Measurements from ENCODE around the gene USP40.

Gene USP40

GRCh38 chr2:233460726-233461441 lies 105.7 kb downstream of the USP40 start:
- Histone ChIP-seq H3K27ac (ENCODE audit: extremely low read depth, low read depth, low read length) (no peak overlapping the region), H3K9me3 (ENCODE audit: control insufficient read depth, insufficient read depth, low read depth, low read length) (no peaks in the 10 kb centered on the region), H3K36me3 (ENCODE audit: control insufficient read depth in 2 of 2, insufficient read depth in 1 of 2, low read length in 2 of 2) (peaks cover 0 to 85% of the 10 kb centered on the region in 2 experiments; a peak in 2 of 3 replicates), H3K4me1 (ENCODE audit: control insufficient read depth, insufficient read depth, low read length) (no peaks in the 10 kb centered on the region), H3K4me3 (ENCODE audit: low read depth, low read length) (no peak overlapping the region)
- TF ChIP-seq ZNF426 (tag by site-specific recombination; IDR thresholded peaks at IDR 0.05) (no peak), ZNF184 (tag by site-specific recombination; IDR thresholded peaks at IDR 0.05) (no peak), ZNF677 (tag by site-specific recombination; IDR thresholded peaks at IDR 0.05) (no peak), WT1 (tag by site-specific recombination; IDR thresholded peaks at IDR 0.05) (no peak), SCRT2 (tag by site-specific recombination; IDR thresholded peaks at IDR 0.05) (no peak), ZNF391 (tag by site-specific recombination; IDR thresholded peaks at IDR 0.05; ENCODE audit: borderline replicate concordance, low read depth) (no peak)
- CTCF ChIA-PET = interaction anchor here (0.7 kb wide), 2 partner anchors 13 to 56 kb away, joined by 3 read pairs; no protein-coding TSS in a partner anchor
- POLR2A ChIA-PET = no interaction called here

DNA sequence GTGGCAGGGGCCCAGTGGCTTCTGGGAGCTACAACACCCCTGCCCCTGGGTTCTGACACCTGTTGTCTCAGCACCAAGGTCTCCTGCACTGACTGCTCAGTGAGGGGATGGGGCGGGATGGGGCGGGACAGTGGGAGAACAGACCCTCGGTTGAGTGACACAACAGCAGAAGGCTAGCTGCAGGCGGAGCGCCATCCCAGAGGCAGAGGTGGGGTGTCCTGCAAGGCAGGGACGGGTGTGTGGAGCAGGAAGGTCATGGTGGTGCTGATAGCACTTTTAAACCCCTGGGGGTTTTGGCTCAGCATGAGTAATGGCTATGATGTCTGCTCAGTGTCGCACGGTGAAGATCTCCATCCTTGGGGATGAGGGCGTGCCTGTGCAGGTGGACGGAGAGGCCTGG lies 107.2 kb downstream of the USP40 start:
- peaks cover 0 to 90% of the 10 kb centered on the region in 2 experiments; a peak in 2 of 3 replicates for H3K36me3 ChIP-seq (ENCODE audit: control insufficient read depth in 2 of 2, insufficient read depth in 1 of 2, low read length in 2 of 2)
- POLR2A ChIA-PET = no interaction called here

More for the DNA sequence above, 107.2 kb downstream of the USP40 start:
- TF ChIP-seq BCL11A (tag by site-specific recombination; IDR thresholded peaks at IDR 0.05; ENCODE audit: low read depth) (no peak), ZNF610 (tag by site-specific recombination; IDR thresholded peaks at IDR 0.05; ENCODE audit: borderline replicate concordance) (no peak), ATF2 (tag by site-specific recombination; IDR thresholded peaks at IDR 0.05; ENCODE audit: low read depth) (no peak), ZNF585B (tag by site-specific recombination; IDR thresholded peaks at IDR 0.05) (no peak), ZNF629 (tag by site-specific recombination; IDR thresholded peaks at IDR 0.05) (no peak), ZNF521 (tag by site-specific recombination; IDR thresholded peaks at IDR 0.05) (no peak), ZNF148 (tag by site-specific recombination; IDR thresholded peaks at IDR 0.05; ENCODE audit: borderline replicate concordance) (no peak), ZBTB7A (tag by site-specific recombination; IDR thresholded peaks at IDR 0.05; ENCODE audit: low read depth) (no peak)
- TF ChIP-seq, protein P1, sequence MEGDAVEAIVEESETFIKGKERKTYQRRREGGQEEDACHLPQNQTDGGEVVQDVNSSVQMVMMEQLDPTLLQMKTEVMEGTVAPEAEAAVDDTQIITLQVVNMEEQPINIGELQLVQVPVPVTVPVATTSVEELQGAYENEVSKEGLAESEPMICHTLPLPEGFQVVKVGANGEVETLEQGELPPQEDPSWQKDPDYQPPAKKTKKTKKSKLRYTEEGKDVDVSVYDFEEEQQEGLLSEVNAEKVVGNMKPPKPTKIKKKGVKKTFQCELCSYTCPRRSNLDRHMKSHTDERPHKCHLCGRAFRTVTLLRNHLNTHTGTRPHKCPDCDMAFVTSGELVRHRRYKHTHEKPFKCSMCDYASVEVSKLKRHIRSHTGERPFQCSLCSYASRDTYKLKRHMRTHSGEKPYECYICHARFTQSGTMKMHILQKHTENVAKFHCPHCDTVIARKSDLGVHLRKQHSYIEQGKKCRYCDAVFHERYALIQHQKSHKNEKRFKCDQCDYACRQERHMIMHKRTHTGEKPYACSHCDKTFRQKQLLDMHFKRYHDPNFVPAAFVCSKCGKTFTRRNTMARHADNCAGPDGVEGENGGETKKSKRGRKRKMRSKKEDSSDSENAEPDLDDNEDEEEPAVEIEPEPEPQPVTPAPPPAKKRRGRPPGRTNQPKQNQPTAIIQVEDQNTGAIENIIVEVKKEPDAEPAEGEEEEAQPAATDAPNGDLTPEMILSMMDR (tag by site-specific recombination; IDR thresholded peaks at IDR 0.05) = no peak
- TF ChIP-seq, protein P2, sequence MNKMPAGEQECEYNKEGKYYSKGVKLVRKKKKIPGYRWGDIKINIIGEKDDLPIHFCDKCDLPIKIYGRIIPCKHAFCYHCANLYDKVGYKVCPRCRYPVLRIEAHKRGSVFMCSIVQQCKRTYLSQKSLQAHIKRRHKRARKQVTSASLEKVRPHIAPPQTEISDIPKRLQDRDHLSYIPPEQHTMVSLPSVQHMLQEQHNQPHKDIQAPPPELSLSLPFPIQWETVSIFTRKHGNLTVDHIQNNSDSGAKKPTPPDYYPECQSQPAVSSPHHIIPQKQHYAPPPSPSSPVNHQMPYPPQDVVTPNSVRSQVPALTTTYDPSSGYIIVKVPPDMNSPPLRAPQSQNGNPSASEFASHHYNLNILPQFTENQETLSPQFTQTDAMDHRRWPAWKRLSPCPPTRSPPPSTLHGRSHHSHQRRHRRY (tag by site-specific recombination; IDR thresholded peaks at IDR 0.05) = no peak
- no peaks in the 10 kb centered on the region for H3K9me3 ChIP-seq (ENCODE audit: control insufficient read depth, insufficient read depth, low read depth, low read length)
- H3K4me3 ChIP-seq (ENCODE audit: low read depth, low read length) = no peak overlapping the region
- H3K4me1 ChIP-seq (ENCODE audit: control insufficient read depth, insufficient read depth, low read length) = no peaks in the 10 kb centered on the region
- CTCF ChIA-PET = interaction anchor here (0.7 kb wide), 1 partner anchor 25 kb away, joined by 3 read pairs; no protein-coding TSS in a partner anchor
- H3K27ac ChIP-seq (ENCODE audit: extremely low read depth, low read depth, low read length) = no peak overlapping the region

Data from HEK293 (cell line).